ENCODE data around the gene SMPD1.
A peak's percentile ranks its signal among the peaks of the same experiment; 100 is the strongest.

The SMPD1 gene

DNA sequence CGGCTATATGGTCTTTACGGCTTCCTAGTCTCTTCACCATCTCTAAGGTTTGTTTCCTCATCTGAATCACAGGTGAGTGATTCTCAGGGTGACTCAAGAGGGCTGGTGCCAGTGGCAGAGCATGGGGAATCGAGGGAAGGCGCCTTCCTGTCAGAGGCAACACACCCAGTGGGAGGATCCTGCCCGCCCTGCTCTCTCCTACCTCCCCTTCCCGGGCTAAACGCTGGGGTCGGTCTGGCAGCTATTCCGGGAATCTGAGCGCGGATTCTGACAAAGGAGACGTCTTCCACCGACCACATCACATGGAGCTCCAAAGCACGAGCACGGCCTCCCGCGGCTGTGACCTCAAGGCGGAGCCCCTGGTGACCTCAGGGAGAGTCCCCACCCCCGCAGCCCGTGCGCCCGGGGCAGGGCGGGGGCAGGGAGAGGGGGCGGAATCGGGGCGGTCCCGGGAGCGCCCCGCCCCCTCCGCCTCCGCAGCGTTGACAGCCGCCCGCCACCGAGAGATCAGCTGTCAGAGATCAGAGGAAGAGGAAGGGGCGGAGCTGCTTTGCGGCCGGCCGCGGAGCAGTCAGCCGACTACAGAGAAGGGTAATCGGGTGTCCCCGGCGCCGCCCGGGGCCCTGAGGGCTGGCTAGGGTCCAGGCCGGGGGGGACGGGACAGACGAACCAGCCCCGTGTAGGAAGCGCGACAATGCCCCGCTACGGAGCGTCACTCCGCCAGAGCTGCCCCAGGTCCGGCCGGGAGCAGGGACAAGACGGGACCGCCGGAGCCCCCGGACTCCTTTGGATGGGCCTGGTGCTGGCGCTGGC is at the start of gene SMPD1:
TSS of gene SMPD1 (plus strand) at position 570 of the 813 bp plus-strand sequence. CDS start at position 695, 125 bp downstream.
- DNase-seq, result peak; percentile 76 to 91

GRCh38 chr11:6345366-6345765 is 44.9 kb upstream of the SMPD1 start:
- DNase-seq, result no peak

DNA sequence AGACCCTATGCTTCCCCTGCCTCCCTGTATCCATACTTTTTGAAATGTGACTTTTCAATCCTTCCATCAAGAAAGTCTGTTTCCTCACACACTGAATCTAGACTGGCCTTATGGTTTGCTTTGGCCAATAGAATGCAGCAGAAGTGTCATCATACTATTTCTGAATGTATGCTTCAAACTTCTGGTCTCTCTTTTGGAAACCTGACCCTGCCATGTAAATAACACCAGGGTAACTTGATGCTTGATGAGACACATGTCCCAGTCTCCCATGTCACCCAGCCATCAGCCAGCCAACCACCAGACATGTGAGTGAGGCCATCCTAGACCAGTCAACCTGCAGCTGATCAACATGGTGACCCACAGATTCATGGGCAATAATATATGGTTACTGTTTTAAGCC is 40.2 kb upstream of the SMPD1 start:
- DNase-seq, result no peak

DNA sequence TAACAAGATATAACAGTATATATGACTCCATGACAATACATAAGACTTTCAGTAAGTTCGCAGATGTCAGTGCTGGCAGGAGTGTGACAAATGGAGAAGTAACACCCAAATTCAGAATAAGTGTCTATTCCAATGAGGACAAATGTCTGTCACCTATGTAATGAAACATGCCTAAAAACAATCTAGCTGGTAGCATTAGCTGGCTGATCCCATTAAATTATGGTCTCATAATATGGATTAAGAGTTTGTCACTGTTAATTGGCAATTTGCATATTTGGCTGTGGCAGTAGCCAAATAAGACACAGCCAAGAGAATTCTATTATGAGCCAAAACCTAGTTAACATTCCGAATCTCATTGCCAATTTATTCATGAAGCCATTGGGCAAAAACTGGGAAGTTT is 39.8 kb upstream of the SMPD1 start:
- no peak for DNase-seq

DNA sequence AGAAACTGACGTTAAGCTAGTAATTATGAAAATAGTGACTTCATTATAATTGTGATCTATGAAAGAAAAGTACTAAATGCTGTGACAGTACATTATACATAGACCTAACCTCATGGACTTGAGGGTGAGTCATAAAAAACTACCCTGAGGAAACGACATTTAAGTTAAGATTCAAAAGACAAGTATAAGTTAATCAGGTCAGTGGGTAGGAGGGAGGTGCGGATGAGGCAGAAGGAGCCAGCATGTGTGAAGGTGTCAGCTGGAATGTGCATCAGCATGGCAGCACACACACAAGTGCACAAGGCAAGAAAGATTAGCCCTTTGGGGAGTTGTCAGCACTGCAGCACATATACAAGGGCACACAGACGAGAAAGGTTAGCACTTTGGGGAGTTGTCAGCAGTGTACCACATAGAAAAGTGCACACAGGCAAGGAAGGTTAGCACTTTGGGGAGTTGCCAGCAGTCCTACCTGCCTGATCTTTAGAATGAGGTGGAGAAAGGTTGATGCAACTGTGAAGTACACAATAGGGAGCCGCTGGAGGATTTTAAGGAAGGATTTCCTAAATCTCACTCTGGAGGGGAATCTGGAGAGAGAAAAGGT is 38.4 kb upstream of the SMPD1 start:
- DNase-seq, result no peak

DNA sequence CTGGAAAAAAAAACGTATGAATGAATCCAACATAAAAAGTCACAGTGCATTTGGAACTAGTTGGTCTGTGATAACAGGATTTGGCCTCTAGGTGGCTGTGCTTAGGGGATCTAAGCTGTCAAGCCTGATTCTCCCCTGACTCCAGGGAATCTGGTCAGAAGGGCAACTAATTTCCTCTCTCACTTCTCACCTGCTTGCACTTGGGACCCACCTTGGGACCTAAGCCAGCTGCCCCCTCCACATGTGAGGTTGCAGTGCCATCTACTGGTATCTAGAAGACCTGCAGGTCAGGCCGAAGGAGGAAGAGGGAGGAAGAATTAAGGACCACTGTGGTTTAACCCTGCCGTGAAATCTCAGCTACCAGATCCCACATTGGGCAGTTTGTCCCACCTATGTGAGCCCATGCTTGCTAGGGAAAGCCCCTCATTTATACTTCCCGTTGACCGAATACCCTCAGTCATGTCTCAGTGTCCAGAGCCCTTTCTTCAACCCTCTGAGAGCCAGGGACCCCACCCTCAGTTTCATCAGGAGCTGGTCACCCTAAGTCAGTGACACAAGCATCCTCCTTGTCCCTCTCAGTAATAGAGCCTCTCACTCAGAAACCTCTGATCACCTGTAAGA is 36.8 kb upstream of the SMPD1 start:
- DNase-seq, result peak in 1 of 2 experiments; percentile 50

GRCh38 chr11:6354651-6355485 is 35.4 kb upstream of the SMPD1 start:
- no peak for DNase-seq

DNA sequence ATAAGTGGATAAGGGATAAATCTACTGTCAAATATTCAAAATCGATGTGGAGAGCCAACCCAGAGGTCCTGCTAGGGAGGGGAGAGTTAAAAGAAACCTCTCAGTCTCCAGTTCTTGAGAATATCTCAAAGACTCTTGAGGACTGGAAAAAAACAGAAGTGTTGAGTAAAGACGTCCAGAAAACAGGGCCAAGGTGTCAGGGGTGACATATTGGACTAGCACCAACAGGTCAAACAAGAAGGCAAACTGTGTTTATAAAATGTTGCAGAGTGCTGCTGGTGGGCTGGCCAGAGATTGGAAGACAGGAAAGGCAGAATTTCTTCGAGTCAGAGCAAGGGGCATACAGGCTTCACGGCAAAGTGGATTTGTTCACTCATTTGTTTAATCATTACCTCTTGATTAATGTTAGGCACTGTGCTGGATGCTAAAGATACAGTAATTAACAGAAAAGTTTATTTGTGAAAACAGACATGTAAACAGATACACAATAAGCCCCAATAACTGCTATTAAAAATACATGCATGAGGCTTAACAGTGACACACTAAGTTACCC is 33.7 kb upstream of the SMPD1 start:
- no peak for DNase-seq

GRCh38 chr11:6357222-6357621 is 33.1 kb upstream of the SMPD1 start:
- DNase-seq, result no peak

- no peak for DNase-seq
Measured at GRCh38 chr11:6360183-6360582, 30.1 kb upstream of the SMPD1 start.

- no peak for DNase-seq
Measured at GRCh38 chr11:6362185-6362872, 27.9 kb upstream of the SMPD1 start.

DNA sequence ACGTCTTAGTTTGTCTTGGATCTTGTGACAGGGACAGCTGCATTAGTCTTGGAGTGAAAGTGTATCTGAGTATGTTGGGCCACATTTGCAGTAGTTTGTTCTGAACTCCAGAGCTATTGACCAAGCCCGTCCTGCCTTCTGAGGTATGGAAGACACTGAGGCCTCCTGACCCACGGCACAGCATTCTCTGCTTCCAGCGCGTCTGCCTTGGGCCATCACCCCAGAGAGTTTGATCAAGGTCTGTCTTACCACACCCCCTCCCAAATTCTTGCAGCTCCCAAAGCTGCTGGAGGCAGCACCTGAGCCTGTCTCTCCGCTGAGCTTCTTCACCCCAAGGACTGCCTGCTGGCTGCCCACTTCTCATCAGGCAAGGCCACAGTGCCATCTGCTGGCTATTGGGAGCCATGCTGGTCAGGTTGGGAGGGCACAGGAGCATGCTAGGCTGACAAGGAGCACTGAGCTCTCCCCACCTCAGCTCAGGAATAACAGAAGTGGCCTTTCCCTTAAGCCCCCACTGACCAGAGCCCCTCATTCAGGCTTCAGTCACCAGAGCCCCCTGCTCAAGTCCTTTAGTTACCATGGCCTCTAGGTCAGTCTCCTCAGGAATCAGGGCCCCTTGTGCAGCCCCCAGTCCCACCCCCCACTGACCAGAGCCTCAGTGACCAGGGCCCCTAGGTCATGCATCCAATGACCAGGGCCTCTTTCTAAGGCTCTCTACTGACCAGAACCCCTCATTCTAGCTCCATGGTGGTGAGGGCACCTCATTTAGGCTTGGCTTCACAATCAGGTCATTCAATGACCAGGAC is 27.2 kb upstream of the SMPD1 start:
- peak in 1 of 2 experiments; percentile 69 for DNase-seq

- no peak for DNase-seq
Measured at GRCh38 chr11:6365659-6366058, 24.6 kb upstream of the SMPD1 start.

DNA sequence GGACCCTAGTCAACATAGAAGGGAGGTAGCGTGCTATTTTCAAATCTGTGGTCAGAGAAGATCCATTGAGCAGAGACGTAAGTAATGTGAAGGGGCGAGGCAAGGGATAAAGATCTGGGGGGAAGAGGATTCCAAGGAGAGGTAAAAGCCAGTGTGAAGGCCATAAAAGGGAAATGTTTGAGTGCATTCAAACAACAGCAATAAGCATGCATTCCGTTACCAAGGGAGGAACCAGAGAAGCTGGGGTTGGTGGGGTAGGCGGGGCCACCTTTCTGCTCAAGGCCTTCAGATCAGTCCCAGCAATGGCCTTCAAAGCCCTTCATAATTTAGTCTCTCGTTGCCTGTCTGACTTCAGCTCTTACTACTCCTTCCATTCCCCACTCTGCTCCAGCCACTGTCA is 18.4 kb upstream of the SMPD1 start:
- DNase-seq, result no peak

DNA sequence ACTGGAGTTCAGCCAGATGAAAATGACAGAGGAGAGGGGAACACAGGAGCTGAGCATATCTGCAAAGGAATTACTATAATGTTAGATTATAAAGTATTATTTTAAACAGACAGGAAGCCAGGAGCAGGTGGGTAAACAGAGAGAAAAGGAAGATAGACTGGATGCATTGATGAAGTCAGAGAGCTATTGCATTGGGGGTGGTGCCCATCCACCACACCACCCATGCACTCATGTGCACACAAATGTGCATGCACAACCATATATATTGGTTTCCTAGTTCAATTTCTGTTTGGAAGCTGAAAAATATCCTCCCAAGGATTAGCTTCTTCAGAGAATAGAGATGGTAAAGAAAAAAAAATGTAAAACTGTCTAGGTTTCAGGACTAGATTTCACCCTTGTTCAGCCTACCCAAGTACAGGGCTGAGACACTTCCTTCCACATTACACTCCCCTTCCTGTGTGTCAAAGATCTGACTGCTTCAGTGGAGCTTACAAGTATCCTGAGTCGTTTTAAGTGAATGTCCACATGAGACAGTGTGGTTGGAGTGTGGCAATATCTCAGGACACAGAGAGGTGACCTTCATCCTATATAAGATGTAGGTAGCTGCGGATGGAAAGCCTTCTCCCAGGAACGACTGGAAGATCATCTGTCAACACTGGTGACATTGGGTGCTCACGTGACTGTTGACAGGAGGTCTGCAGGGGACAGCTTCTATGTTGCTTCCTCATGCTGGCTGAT is 12.2 kb upstream of the SMPD1 start:
- no peak for DNase-seq

DNA sequence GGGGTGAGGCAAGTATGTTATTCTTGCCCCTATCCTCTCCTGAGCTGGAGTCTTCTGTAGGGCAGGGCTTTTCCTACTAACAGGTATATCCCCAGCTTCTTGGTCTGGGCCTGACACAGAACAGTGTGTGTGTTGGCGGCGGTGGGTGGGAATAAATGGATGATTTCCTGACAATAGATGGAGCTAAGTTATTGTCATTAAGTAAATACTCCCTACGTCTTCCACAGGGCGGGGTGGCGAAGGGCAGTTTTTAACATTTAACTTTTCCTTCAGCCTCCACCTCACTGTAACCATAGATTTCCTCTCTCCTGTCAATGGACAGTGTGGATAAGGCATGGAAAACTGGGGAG is 11.7 kb upstream of the SMPD1 start:
- DNase-seq, result no peak

- DNase-seq, result no peak
Measured at GRCh38 chr11:6385046-6385777, 5.1 kb upstream of the SMPD1 start.

DNA sequence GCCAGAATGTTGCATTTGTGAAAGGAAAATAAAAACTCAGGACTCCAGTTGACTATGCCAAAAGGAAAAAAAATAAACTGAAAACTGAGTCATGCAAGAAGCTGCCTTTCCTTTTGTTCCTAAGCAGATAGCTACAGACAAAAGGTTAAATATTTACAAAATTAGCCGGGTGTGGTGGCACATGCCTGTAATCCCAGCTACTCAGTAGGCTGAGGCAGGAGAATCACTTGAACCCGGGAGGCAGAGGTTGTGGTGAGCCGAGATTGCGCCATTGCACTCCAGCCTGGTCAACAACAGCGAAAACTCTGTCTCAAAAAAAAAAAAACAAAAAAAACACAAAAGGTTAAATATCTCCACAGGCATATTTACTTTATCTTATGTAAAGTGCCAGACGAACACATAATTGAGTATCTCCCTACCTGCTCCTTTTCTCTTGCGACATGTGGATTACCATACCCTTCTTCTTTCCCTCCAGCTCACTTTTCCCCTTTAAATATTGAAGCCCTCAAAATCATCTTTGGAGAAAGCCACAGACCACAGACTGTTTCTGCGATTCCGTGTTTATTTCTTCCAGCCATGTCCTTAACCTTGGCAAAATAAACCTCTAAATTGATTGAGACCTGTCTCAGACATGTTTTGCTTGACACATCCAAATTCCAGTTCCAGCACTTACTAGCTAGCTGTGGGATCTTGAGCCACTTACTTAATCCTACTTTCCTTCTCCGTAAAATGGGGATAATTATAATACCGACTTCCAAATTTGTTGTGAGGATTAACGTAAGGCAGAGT is 2.3 kb upstream of the SMPD1 start:
- no peak for DNase-seq

DNA sequence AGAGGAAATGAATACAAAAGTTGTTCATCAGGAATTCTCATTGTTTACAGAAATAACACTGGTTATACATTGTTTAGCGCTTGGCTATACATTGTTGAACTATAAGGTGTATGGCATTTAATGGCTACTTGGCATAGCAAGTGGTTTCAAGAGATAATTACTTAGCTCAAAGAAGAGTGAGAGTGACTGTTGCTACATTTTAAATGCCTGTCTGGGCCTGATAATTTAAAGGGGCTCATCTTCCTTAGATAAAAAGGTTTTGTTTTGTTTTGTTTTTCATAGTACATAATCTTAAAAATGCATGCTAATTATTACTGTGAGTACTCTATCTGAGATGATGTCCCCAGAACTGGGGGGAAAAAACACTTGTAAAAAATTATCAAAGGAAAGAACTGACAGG is 1.5 kb upstream of the SMPD1 start:
- no peak for DNase-seq

Measured in SW 1271 (cell line).